ENCODE results near the gene RETREG1. TPM values are rescaled to one million over a fixed set of nuclear protein-coding genes. Genes with fewer than 3 reads are reported as not detected.
"Not testable (repeated sequence)": the region's sequence is repeated elsewhere in the genome, so short reads cannot be mapped to it uniquely, and the experiment has no call there.

Gene RETREG1
- polyA plus RNA-seq, 1 of the 3 experiments (the other 2 are of a cell fraction): 0.43 TPM

- TF ChIP-seq PBX3 (IDR thresholded peaks at IDR 0.05) (no peak), MAX (IDR thresholded peaks at IDR 0.05; ENCODE audit: low read depth) (no peak), EP300 (IDR thresholded peaks at IDR 0.05; ENCODE audit: borderline replicate concordance in 1 of 2, low read depth in 1 of 2, low read length in 1 of 2) (no peak), CHD2 (IDR thresholded peaks at IDR 0.05; ENCODE audit: low read length, partially characterized antibody) (no peak)
Measured at GRCh38 chr5:16612007-16612406, 4.8 kb downstream of the RETREG1 start (continued).

GRCh38 chr5:16610896-16611295 lies 5.9 kb downstream of the RETREG1 start:
- H3K9me2 ChIP-seq; H3K9ac ChIP-seq; H3K9me3 ChIP-seq; H2AFZ ChIP-seq (ENCODE audit: low read depth); H3K27me3 ChIP-seq (ENCODE audit: insufficient read depth); H3K4me2 ChIP-seq; H3K4me1 ChIP-seq (ENCODE audit: control insufficient read depth in 1 of 2, insufficient read depth in 2 of 2, low read depth in 1 of 2, low read length in 1 of 2); H3K4me3 ChIP-seq (ENCODE audit: low read depth in 2 of 2, low read length in 1 of 2); H3K36me3 ChIP-seq (replicated peaks in 1 of 2; ENCODE audit: control insufficient read depth in 1 of 2, insufficient read depth in 2 of 2, low read length in 1 of 2); POLR2A ChIA-PET; H3K27ac ChIP-seq (ENCODE audit: low read depth in 2 of 2, low read length in 1 of 2); H3F3A ChIP-seq (replicated peaks; ENCODE audit: insufficient read depth); H3K79me2 ChIP-seq (ENCODE audit: insufficient read depth); H4K20me1 ChIP-seq (ENCODE audit: insufficient read depth); DNase-seq; CTCF ChIA-PET: not testable (repeated sequence)
- 59% methylated on average over 2 of the region's 2 CpGs for WGBS (ENCODE audit: low lambda C conversion rate)

- H3K27me3 ChIP-seq (ENCODE audit: insufficient read depth): no peaks in the 10 kb centered on the region
- H3F3A ChIP-seq (replicated peaks; ENCODE audit: insufficient read depth): no peaks in the 10 kb centered on the region
- H3K27ac ChIP-seq (ENCODE audit: low read depth in 2 of 2, low read length in 1 of 2): no peak overlapping the region
- DNase-seq: no peak
- no peak overlapping the region for H3K4me2 ChIP-seq
- no peaks in the 10 kb centered on the region for H3K36me3 ChIP-seq (replicated peaks in 1 of 2; ENCODE audit: control insufficient read depth in 1 of 2, insufficient read depth in 2 of 2, low read length in 1 of 2)
- no peak overlapping the region for H3K4me3 ChIP-seq (ENCODE audit: low read depth in 2 of 2, low read length in 1 of 2)
- H2AFZ ChIP-seq (ENCODE audit: low read depth): no peak overlapping the region
- no peaks in the 10 kb centered on the region for H4K20me1 ChIP-seq (ENCODE audit: insufficient read depth)
- ChIA-PET POLR2A (no interaction called here), CTCF (no interaction called here)
- no peaks in the 10 kb centered on the region for H3K9me2 ChIP-seq
- H3K9ac ChIP-seq: no peak overlapping the region
- H3K4me1 ChIP-seq (ENCODE audit: control insufficient read depth in 1 of 2, insufficient read depth in 2 of 2, low read depth in 1 of 2, low read length in 1 of 2): no peaks in the 10 kb centered on the region
- no peaks in the 10 kb centered on the region for H3K9me3 ChIP-seq
- no peak for TF ChIP-seq CTCF (IDR thresholded peaks at IDR 0.05)
- TF ChIP-seq GATA2 (CRISPR knock-in tag; IDR thresholded peaks at IDR 0.05): no peak
- no peak for TF ChIP-seq MEF2A (IDR thresholded peaks at IDR 0.05; ENCODE audit: borderline replicate concordance, low read depth)
- TF ChIP-seq ZBTB33 (IDR thresholded peaks at IDR 0.05; ENCODE audit: borderline replicate concordance, low read depth): no peak
- TF ChIP-seq SMC3 (IDR thresholded peaks at IDR 0.05; ENCODE audit: low read depth, low read length): no peak
- no peak for TF ChIP-seq RFX5 (IDR thresholded peaks at IDR 0.05; ENCODE audit: low read length)
- TF ChIP-seq NRF1 (IDR thresholded peaks at IDR 0.05; ENCODE audit: low read depth, low read length): no peak
- TF ChIP-seq ELF1 (IDR thresholded peaks at IDR 0.05): no peak
- no peak for TF ChIP-seq SIN3A (IDR thresholded peaks at IDR 0.05; ENCODE audit: borderline replicate concordance, low read depth, low read length)
- no peak for TF ChIP-seq REST (IDR thresholded peaks at IDR 0.05; ENCODE audit: low read depth, low read length)
- 70% methylated on average over 9 of the region's 9 CpGs for WGBS (ENCODE audit: low lambda C conversion rate)
- no peaks in the 10 kb centered on the region for H3K79me2 ChIP-seq (ENCODE audit: insufficient read depth)
Measured at GRCh38 chr5:16609412-16609811, 7.4 kb downstream of the RETREG1 start.

Measured in SK-N-SH (cell line).